SU-DHL-6 (cell line): ENCODE results near the gene ATXN7.

Experiments used
- CTCF ChIP-seq: fragments of 200-600 bp; sonication (generic); IDR thresholded peaks from one replicate; pipeline ENCODE4 v1.5.1; 2017; ENCODE audit warnings: antibody characterized with exemption, mild to moderate bottlenecking, low read length, moderate library complexity; ENCODE audit not compliant: insufficient read depth, poor library complexity, severe bottlenecking
- EZH2phosphoT487 ChIP-seq: fragments of 200-600 bp; sonication (generic), shearing (Covaris generic); conservative IDR thresholded peaks from 2 replicates; pipeline ENCODE4 v1.6.1; 2018; ENCODE audit warnings: mild to moderate bottlenecking, antibody characterized with exemption, low read length, moderate library complexity, mixed read lengths

GRCh38 chr3:64042952-64043351 lies 179.3 kb downstream of the ATXN7 start:
- TF ChIP-seq CTCF = no peak
- no peak for TF ChIP-seq EZH2phosphoT487
